HepG2 (cell line): Measurements from ENCODE around the gene FRK. TPM values are rescaled to one million over a fixed set of nuclear protein-coding genes. Genes with fewer than 3 reads are reported as not detected.

Experiments used
- ATAC-seq: fragments of 200-7000 bp; cut with Tn5 transposase; 3 replicates; pipeline ENCODE4 v1.9.1; 2020; ENCODE audit warnings: mild to moderate bottlenecking, moderate library complexity
- BruUV-seq: library from RNA; stranded (reverse); fragments of 400-500 nt; replicated peaks from 2 replicates; lab custom pipeline; 2021; lab: Mats Ljungman, UMichigan
- CTCF ChIA-PET: fragments of 300-600 bp; formaldehyde crosslinking; extraction: SDS; loops from one replicate; lab custom pipeline; 2021; ENCODE audit warnings: low total read pairs, inconsistent platforms, low intra/inter-chr PET ratio; lab: Yijun Ruan, JAX
- POLR2A ChIA-PET: fragments of 350-600 bp; sonication (Branson Sonifier 250); formaldehyde crosslinking; loops from one replicate; lab custom pipeline; 2020; ENCODE audit warnings: antibody characterized with exemption, inconsistent platforms; lab: Yijun Ruan, JAX
- DNase-seq: peaks from one replicate; pipeline ENCODE4 v3.0.0-alpha.2; 2015; ENCODE audit warnings: low spot score
- FAIRE-seq: peaks from 3 replicates; lab custom pipeline; 2011; peaks lifted over from hg19 to GRCh38; lab: Jason Lieb, UNC
- H2AFZ ChIP-seq: one replicate; pipeline ENCODE4 v1.6.1; 2011; ENCODE audit warnings: low read length, inconsistent platforms
- H3K27ac ChIP-seq: fragments of 300-600 bp; 3 replicates; pipeline ENCODE4 v1.8.0; 2011; ENCODE audit warnings: mixed run types, mild to moderate bottlenecking, mixed read lengths, low read length, inconsistent platforms; ENCODE audit not compliant: insufficient read depth; ENCODE audit errors: extremely low read length
- H3K27me3 ChIP-seq, 2 experiments: fragments of 200-600 bp in 1 of 2; 2 replicates in 1 of 2; 3 replicates in 1 of 2; pipeline versions ENCODE4 v1.6.0 to v1.8.0; 2011; ENCODE audit warnings: low read length in 2 of 2, mild to moderate bottlenecking in 2 of 2, moderate library complexity in 2 of 2, inconsistent platforms in 1 of 2; ENCODE audit not compliant: insufficient read depth in 2 of 2, control insufficient read depth in 1 of 2
- H3K36me3 ChIP-seq, 2 experiments: fragments of 200-600 bp in 1 of 2; replicated peaks in 1 of 2; 2 replicates in 1 of 2; 3 replicates in 1 of 2; pipeline versions ENCODE4 v1.5.1 to v1.8.0; 2011; ENCODE audit warnings: low read length in 2 of 2, inconsistent platforms in 1 of 2; ENCODE audit not compliant: insufficient read depth in 2 of 2, control insufficient read depth in 1 of 2
- H3K4me1 ChIP-seq: 2 replicates; pipeline ENCODE4 v1.5.1; 2012; ENCODE audit warnings: low read length, inconsistent platforms; ENCODE audit not compliant: insufficient read depth
- H3K4me2 ChIP-seq: 2 replicates; pipeline ENCODE4 v1.6.0; 2011; ENCODE audit warnings: low read depth, low read length, inconsistent platforms
- H3K4me3 ChIP-seq, 3 experiments: fragments of 200-600 bp in 1 of 3; sonication (generic), shearing (Covaris generic) in 1 of 3; replicated peaks in 1 of 3; 2 replicates each; pipeline ENCODE4 v1.5.1; 2011 to 2016; ENCODE audit warnings: low read length in 3 of 3, inconsistent platforms in 2 of 3, low read depth in 2 of 3, mild to moderate bottlenecking in 2 of 3, control low read depth in 1 of 3, mixed read lengths in 1 of 3; ENCODE audit not compliant: insufficient read depth in 1 of 3
- H3K79me2 ChIP-seq: one replicate; pipeline ENCODE4 v1.6.1; 2011; ENCODE audit warnings: low read length, inconsistent platforms; ENCODE audit not compliant: insufficient read depth
- H3K9ac ChIP-seq: 2 replicates; pipeline ENCODE4 v1.6.0; 2011; ENCODE audit warnings: mild to moderate bottlenecking, low read depth, low read length, inconsistent platforms; ENCODE audit not compliant: insufficient read depth
- H3K9me3 ChIP-seq: 2 replicates; pipeline ENCODE4 v1.5.1; 2012; ENCODE audit warnings: mild to moderate bottlenecking, low read length
- H4K20me1 ChIP-seq: 2 replicates; pipeline ENCODE4 v1.6.0; 2011; ENCODE audit warnings: inconsistent platforms, mild to moderate bottlenecking, low read length, moderate library complexity; ENCODE audit not compliant: insufficient read depth
- FOXJ3 ChIP-seq: sonication (generic); formaldehyde crosslinking; IDR thresholded peaks from 2 replicates; pipeline ENCODE4 v1.4.0; 2020; ENCODE audit warnings: missing genetic modification reagents, mild to moderate bottlenecking, borderline replicate concordance
- MLXIP ChIP-seq: sonication (generic); formaldehyde crosslinking; IDR thresholded peaks from 2 replicates; pipeline ENCODE4 v1.9.0; 2021; ENCODE audit warnings: missing genetic modification reagents, borderline replicate concordance
- YEATS4 ChIP-seq: sonication (generic); formaldehyde crosslinking; IDR thresholded peaks from 2 replicates; pipeline ENCODE4 v1.4.0; 2020; ENCODE audit warnings: missing genetic modification reagents, borderline replicate concordance
- ZNF407 ChIP-seq: sonication (generic); formaldehyde crosslinking; IDR thresholded peaks from one replicate; pipeline ENCODE4 v1.5.1; 2020; ENCODE audit warnings: mild to moderate bottlenecking, missing genetic modification reagents; ENCODE audit errors: not compliant biosample characterization
- ZNF441 ChIP-seq: sonication (generic); formaldehyde crosslinking; IDR thresholded peaks from 2 replicates; pipeline ENCODE4 v1.7.0; 2021; ENCODE audit warnings: missing genetic modification reagents, borderline replicate concordance
- ZNF451 ChIP-seq: sonication (generic); formaldehyde crosslinking; IDR thresholded peaks from 2 replicates; pipeline ENCODE4 v1.5.0; 2020; ENCODE audit warnings: mild to moderate bottlenecking, missing genetic modification reagents
- ZNF563 ChIP-seq: sonication (generic); formaldehyde crosslinking; IDR thresholded peaks from 2 replicates; pipeline ENCODE4 v1.8.0; 2022; ENCODE audit warnings: mild to moderate bottlenecking, moderate library complexity, missing genetic modification reagents
- in situ Hi-C: cut with HindIII; loops from 2 replicates; pipeline ENCODE4 v1.10.0; 2017; ENCODE audit warnings: low pct_unique_long_range_greater_than_20kb; ENCODE audit not compliant: extremely low pct_ligation_motif_present
- intact Hi-C: fragments of 100-400 bp; cut with micrococcal nuclease; formaldehyde crosslinking; loops from one replicate; pipeline ENCODE4 v1.10.0; 2022; ENCODE audit not compliant: unreplicated experiment
- polyA plus RNA-seq, 8 experiments: library from polyadenylated mRNA; depleted of rRNA in 3 of 8; stranded (reverse) in 7 of 8; unstranded in 1 of 8; fragments of >200 nt; fragmentation: Illumina TruSeq in 4 of 8; extraction: Trizol in 4 of 8; gene quantifications; 2 replicates each; pipeline versions ENCODE4 v1.2.1 to v1.2.3, GENCODE V29; 2011 to 2016; ENCODE audit warnings: low read depth in 4 of 8, missing spikeins in 1 of 8, mixed read lengths in 1 of 8; ENCODE audit not compliant: insufficient read depth in 1 of 8
- total RNA-seq, 5 experiments: library from RNA; depleted of rRNA; stranded (reverse); fragments of >200 nt; fragmentation: Illumina TruSeq; extraction: Trizol; gene quantifications; 2 replicates each; pipeline ENCODE4 v1.2.3, GENCODE V29; 2016; ENCODE audit warnings: low read depth in 1 of 5

The FRK gene
- total and polyA plus RNA-seq, 2 of the 13 experiments (the other 11 are each of a cell fraction or from before 2014, with no cell fraction given) = 1.3 to 2.9 TPM

- no peak for TF ChIP-seq ZNF407 (CRISPR knock-in tag)
- TF ChIP-seq, all 625 proteins: peak for 2
Observed at GRCh38 chr6:116015561-116015960, 45.1 kb downstream of the FRK start (continued).

DNA sequence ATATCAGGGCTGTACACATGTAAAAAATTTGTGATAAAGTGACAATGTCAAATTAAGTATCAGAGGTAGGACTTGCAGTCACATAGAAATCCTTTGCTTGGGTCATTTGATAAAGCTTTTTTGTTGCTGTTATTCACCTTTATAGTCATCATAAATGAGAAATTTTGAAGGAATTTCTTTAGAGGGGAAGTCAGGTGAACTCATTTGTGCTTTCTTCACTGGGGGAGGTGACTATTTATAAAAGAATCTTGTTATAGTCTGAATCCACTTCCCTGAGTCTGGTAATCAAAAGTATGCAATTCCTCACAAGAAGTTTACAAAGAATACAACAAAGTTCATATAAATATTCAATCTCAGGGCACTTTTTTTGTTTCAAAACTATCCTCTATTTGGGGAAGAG, 47.7 kb downstream of the FRK start:
- in situ Hi-C loops = loop anchor here (5.0 kb wide), 1 partner anchor 84 kb away; no protein-coding TSS in a partner anchor
- BruUV-seq = no TSS peak
- Histone ChIP-seq H3K79me2 (peaks cover 24% of the 10 kb centered on the region), H3K4me1 (peaks cover 75% of the 10 kb centered on the region), H3K36me3 (no peaks in the 10 kb centered on the region; a peak in 1 of 5 replicates), H3K9ac (no peak overlapping the region), H3K4me2 (no peak overlapping the region), H3K4me3 (no peak overlapping the region), H3K27ac (no peak overlapping the region), H3K9me3 (no peaks in the 10 kb centered on the region), H4K20me1 (no peaks in the 10 kb centered on the region; the same call in 1 of the 2 replicates), H3K27me3 (no peaks in the 10 kb centered on the region), H2AFZ (no peak overlapping the region)
- intact Hi-C loops = no loop called here
- DNase-seq (no peak), ATAC-seq (no peak), FAIRE-seq (no peak)
- POLR2A ChIA-PET = interaction anchor here (1.1 to 4.7 kb wide), 3 partner anchors 48 to 88 kb away, joined by 4 to 22 read pairs (median 14); partner anchors contain the start of genes FRK and NT5DC1
- TF ChIP-seq YEATS4 (CRISPR knock-in tag) = 0 out of 2 replicates have a peak, but pooled peaks have one; percentile 19
- no peak for TF ChIP-seq ZNF451 (CRISPR knock-in tag)
- TF ChIP-seq FOXJ3 (CRISPR knock-in tag) = no peak
- no peak for TF ChIP-seq ZNF563 (CRISPR knock-in tag)
- no peak for TF ChIP-seq MLXIP (CRISPR knock-in tag)
- TF ChIP-seq ZNF441 = no peak
- CTCF ChIA-PET = interaction anchor here (5.9 kb wide), 1 partner anchor 84 kb away, joined by 68 read pairs; no protein-coding TSS in a partner anchor
